Kidney tubule cell (primary cell): ENCODE results near the gene CACHD1.

Experiments
- DNase-seq: peaks from one replicate; pipeline ENCODE4 v3.0.0-alpha.2; 2018; ENCODE audit warnings: low spot score

CACHD1 gene

GRCh38 chr1:64659478-64660138 is 189.7 kb downstream of the CACHD1 start:
- no peak for DNase-seq

- no peak for DNase-seq
These were observed 193.7 kb downstream of the CACHD1 start for GRCh38 chr1:64663668-64664067.

- no peak for DNase-seq
These were observed 194.4 kb downstream of the CACHD1 start for GRCh38 chr1:64664299-64664698.

- no peak for DNase-seq
These were observed 199.3 kb downstream of the CACHD1 start for GRCh38 chr1:64669098-64669675.

GRCh38 chr1:64675718-64676345 is 205.9 kb downstream of the CACHD1 start:
- DNase-seq = peak; percentile 25

GRCh38 chr1:64676386-64676785 is 206.5 kb downstream of the CACHD1 start:
- DNase-seq = no peak

- no peak for DNase-seq
These were observed 207.6 kb downstream of the CACHD1 start for GRCh38 chr1:64677532-64677931.

- no peak for DNase-seq
These were observed 208.4 kb downstream of the CACHD1 start for GRCh38 chr1:64678366-64678765.

GRCh38 chr1:64679177-64679576 is 209.2 kb downstream of the CACHD1 start:
- DNase-seq = no peak

- no peak for DNase-seq
These were observed 210.7 kb downstream of the CACHD1 start for GRCh38 chr1:64680599-64680998.

GRCh38 chr1:64681043-64681442 is 211.1 kb downstream of the CACHD1 start:
- no peak for DNase-seq

- DNase-seq = no peak
These were observed 213.5 kb downstream of the CACHD1 start for GRCh38 chr1:64683419-64683818.

- no peak for DNase-seq
These were observed 215.3 kb downstream of the CACHD1 start for GRCh38 chr1:64685217-64685616.

- DNase-seq = no peak
These were observed 215.9 kb downstream of the CACHD1 start for GRCh38 chr1:64685765-64686341.

- peak; percentile 72 for DNase-seq
These were observed 217.1 kb downstream of the CACHD1 start for GRCh38 chr1:64686828-64687724.

GRCh38 chr1:64687725-64688327 is 217.9 kb downstream of the CACHD1 start:
- peak; percentile 50 for DNase-seq

GRCh38 chr1:64691626-64692025 is 221.7 kb downstream of the CACHD1 start:
- DNase-seq = peak; percentile 19

- no peak for DNase-seq
These were observed 223.0 kb downstream of the CACHD1 start for GRCh38 chr1:64692911-64693310.

- no peak for DNase-seq
These were observed 223.5 kb downstream of the CACHD1 start for GRCh38 chr1:64693406-64693805.

GRCh38 chr1:64696879-64697278 is 226.9 kb downstream of the CACHD1 start:
- DNase-seq = no peak

- no peak for DNase-seq
These were observed 229.4 kb downstream of the CACHD1 start for GRCh38 chr1:64699327-64699726.

- DNase-seq = peak; percentile 9
These were observed 231.1 kb downstream of the CACHD1 start for GRCh38 chr1:64701071-64701470.
